A204.1 (cell line): Measurements from ENCODE around the gene AGTRAP.

ENCODE experiments used
- FAIRE-seq: peaks from 2 replicates; lab custom pipeline; 2012; peaks lifted over from hg19 to GRCh38; lab: Jason Lieb, UNC

Gene AGTRAP

GRCh38 chr1:11735854-11736745, at the start of gene AGTRAP:
Gene AGTRAP, plus strand, starts transcription at chr1:11736136. Its CDS starts 73 bp downstream, at chr1:11736209.
- FAIRE-seq = no peak

GRCh38 chr1:11688506-11688905, 47.4 kb upstream of the AGTRAP start:
- no peak for FAIRE-seq

GRCh38 chr1:11690397-11691301, 45.3 kb upstream of the AGTRAP start:
- no peak for FAIRE-seq

GRCh38 chr1:11691302-11691914, 44.5 kb upstream of the AGTRAP start, which contains the start of gene DRAXIN:
Gene DRAXIN, plus strand, starts transcription at chr1:11691710. Its CDS starts 14,549 bp downstream, at chr1:11706259.
- no peak for FAIRE-seq

GRCh38 chr1:11691928-11692711, 43.8 kb upstream of the AGTRAP start:
- no peak for FAIRE-seq

- no peak for FAIRE-seq
Measured at GRCh38 chr1:11693024-11693590, 42.8 kb upstream of the AGTRAP start.

- FAIRE-seq = no peak
Measured at GRCh38 chr1:11693917-11694316, 42.0 kb upstream of the AGTRAP start.

GRCh38 chr1:11695861-11696260, 40.1 kb upstream of the AGTRAP start:
- FAIRE-seq = no peak

GRCh38 chr1:11697188-11697892, 38.6 kb upstream of the AGTRAP start:
- no peak for FAIRE-seq

- no peak for FAIRE-seq
Measured at GRCh38 chr1:11697893-11698210, 38.1 kb upstream of the AGTRAP start.

GRCh38 chr1:11700601-11701467, 35.1 kb upstream of the AGTRAP start:
- FAIRE-seq = no peak

- FAIRE-seq = no peak
Measured at GRCh38 chr1:11701551-11701961, 34.4 kb upstream of the AGTRAP start.

GRCh38 chr1:11701981-11702803, 33.7 kb upstream of the AGTRAP start:
- no peak for FAIRE-seq

- no peak for FAIRE-seq
Measured at GRCh38 chr1:11703357-11704193, 32.4 kb upstream of the AGTRAP start.

GRCh38 chr1:11704194-11704529, 31.8 kb upstream of the AGTRAP start:
- FAIRE-seq = no peak

GRCh38 chr1:11704691-11705475, 31.1 kb upstream of the AGTRAP start:
- no peak for FAIRE-seq

- no peak for FAIRE-seq
Measured at GRCh38 chr1:11705596-11705995, 30.3 kb upstream of the AGTRAP start.
